HepG2 (cell line): ENCODE data around the gene ZDHHC16. TPM values are rescaled to one million over a fixed set of nuclear protein-coding genes. Genes with fewer than 3 reads are reported as not detected.

Source experiments
- CBFB ChIP-seq: sonication (generic); formaldehyde crosslinking; IDR thresholded peaks from 2 replicates; pipeline ENCODE4 v1.4.0; 2020; ENCODE audit warnings: missing genetic modification reagents
- CBX5 ChIP-seq: sonication (generic); formaldehyde crosslinking; IDR thresholded peaks from 2 replicates; pipeline ENCODE4 v1.4.0; 2020; ENCODE audit warnings: missing genetic modification reagents, borderline replicate concordance
- DMAP1 ChIP-seq: IDR thresholded peaks from 2 replicates; pipeline ENCODE4 v1.6.1; 2016
- SSRP1 ChIP-seq: IDR thresholded peaks from 2 replicates; pipeline ENCODE4 v1.6.1; 2016; ENCODE audit warnings: control low read depth
- TBX2 ChIP-seq: sonication (generic); formaldehyde crosslinking; IDR thresholded peaks from 2 replicates; pipeline ENCODE4 v1.5.0; 2020; ENCODE audit warnings: missing genetic modification reagents, mild to moderate bottlenecking, borderline replicate concordance
- TP53 ChIP-seq: sonication (generic); formaldehyde crosslinking; conservative IDR thresholded peaks from 2 replicates; pipeline ENCODE4 v1.4.0; 2020; ENCODE audit warnings: missing genetic modification reagents
- ZNF317 ChIP-seq: sonication (generic); formaldehyde crosslinking; IDR thresholded peaks from 2 replicates; pipeline ENCODE4 v1.5.0; 2020; ENCODE audit warnings: mild to moderate bottlenecking, missing genetic modification reagents
- ZNF367 ChIP-seq: sonication (generic); formaldehyde crosslinking; IDR thresholded peaks from 2 replicates; pipeline ENCODE4 v1.4.0; 2020; ENCODE audit warnings: missing genetic modification reagents, borderline replicate concordance
- ZNF382 ChIP-seq: sonication (generic); formaldehyde crosslinking; IDR thresholded peaks from 2 replicates; pipeline ENCODE4 v1.5.0; 2020; ENCODE audit warnings: missing genetic modification reagents, mild to moderate bottlenecking, borderline replicate concordance
- ZNF598 ChIP-seq: sonication (generic); formaldehyde crosslinking; IDR thresholded peaks from 2 replicates; pipeline ENCODE4 v1.5.1; 2020; ENCODE audit warnings: mild to moderate bottlenecking, missing genetic modification reagents, borderline replicate concordance
- polyA plus RNA-seq, 8 experiments: library from polyadenylated mRNA; depleted of rRNA in 3 of 8; stranded (reverse) in 7 of 8; unstranded in 1 of 8; fragments of >200 nt; fragmentation: Illumina TruSeq in 4 of 8; extraction: Trizol in 4 of 8; gene quantifications; 2 replicates each; pipeline versions ENCODE4 v1.2.1 to v1.2.3, GENCODE V29; 2011 to 2016; ENCODE audit warnings: low read depth in 4 of 8, missing spikeins in 1 of 8, mixed read lengths in 1 of 8; ENCODE audit not compliant: insufficient read depth in 1 of 8
- total RNA-seq, 5 experiments: library from RNA; depleted of rRNA; stranded (reverse); fragments of >200 nt; fragmentation: Illumina TruSeq; extraction: Trizol; gene quantifications; 2 replicates each; pipeline ENCODE4 v1.2.3, GENCODE V29; 2016; ENCODE audit warnings: low read depth in 1 of 5
- TF ChIP-seq, protein P1 (sequence below): sonication (generic); formaldehyde crosslinking; IDR thresholded peaks from 2 replicates; pipeline ENCODE4 v1.9.0; 2022; ENCODE audit warnings: missing genetic modification reagents, mild to moderate bottlenecking, borderline replicate concordance
- TF ChIP-seq, protein P2 (sequence below): IDR thresholded peaks from 2 replicates; pipeline ENCODE4 v1.6.1; 2016; ENCODE audit warnings: missing compliant biosample characterization, missing genetic modification reagents, borderline replicate concordance
- TF ChIP-seq, protein P3 (sequence below): IDR thresholded peaks from 2 replicates; pipeline ENCODE4 v1.6.1; 2016; ENCODE audit warnings: low read depth, control low read depth
- TF ChIP-seq, protein P4 (sequence below): sonication (generic); formaldehyde crosslinking; IDR thresholded peaks from 2 replicates; pipeline ENCODE4 v1.5.0; 2020; ENCODE audit warnings: missing genetic modification reagents, mild to moderate bottlenecking, borderline replicate concordance

ZDHHC16 gene
- total and polyA plus RNA-seq, 2 of the 13 experiments (the other 11 are each of a cell fraction or from before 2014, with no cell fraction given): 40.8 to 41.8 TPM

DNA sequence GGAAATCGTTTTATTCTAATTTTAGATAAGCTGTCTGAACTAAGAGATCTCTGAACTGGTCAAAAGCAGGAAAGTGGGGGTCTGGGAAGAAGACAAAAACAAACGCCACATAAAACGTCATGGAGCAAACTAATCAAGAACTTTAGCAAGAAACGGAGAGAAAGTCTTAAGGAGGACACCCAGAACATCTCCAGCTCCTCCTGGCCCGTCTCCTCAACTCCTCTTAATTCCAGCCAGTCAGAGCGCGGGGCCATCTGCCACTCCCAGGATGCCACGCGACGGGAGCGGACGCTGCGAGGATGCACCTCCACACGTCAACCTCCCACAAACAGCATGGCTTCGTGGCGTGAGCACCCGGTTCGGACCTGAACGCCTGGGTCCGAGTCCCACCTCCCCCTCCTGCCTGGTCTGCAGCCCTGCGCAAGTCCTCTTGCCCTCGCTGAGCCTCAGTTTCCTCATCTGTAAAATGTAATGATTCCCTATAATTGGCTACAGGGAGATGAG, 51.6 kb downstream of the ZDHHC16 start (continued):
- TF ChIP-seq, protein P1, sequence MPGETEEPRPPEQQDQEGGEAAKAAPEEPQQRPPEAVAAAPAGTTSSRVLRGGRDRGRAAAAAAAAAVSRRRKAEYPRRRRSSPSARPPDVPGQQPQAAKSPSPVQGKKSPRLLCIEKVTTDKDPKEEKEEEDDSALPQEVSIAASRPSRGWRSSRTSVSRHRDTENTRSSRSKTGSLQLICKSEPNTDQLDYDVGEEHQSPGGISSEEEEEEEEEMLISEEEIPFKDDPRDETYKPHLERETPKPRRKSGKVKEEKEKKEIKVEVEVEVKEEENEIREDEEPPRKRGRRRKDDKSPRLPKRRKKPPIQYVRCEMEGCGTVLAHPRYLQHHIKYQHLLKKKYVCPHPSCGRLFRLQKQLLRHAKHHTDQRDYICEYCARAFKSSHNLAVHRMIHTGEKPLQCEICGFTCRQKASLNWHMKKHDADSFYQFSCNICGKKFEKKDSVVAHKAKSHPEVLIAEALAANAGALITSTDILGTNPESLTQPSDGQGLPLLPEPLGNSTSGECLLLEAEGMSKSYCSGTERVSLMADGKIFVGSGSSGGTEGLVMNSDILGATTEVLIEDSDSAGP: peak; percentile 61; the same call in 1 of the 2 replicates
- TF ChIP-seq TP53: no peak
- TF ChIP-seq ZNF382 (CRISPR knock-in tag): no peak
- TF ChIP-seq, protein P2, sequence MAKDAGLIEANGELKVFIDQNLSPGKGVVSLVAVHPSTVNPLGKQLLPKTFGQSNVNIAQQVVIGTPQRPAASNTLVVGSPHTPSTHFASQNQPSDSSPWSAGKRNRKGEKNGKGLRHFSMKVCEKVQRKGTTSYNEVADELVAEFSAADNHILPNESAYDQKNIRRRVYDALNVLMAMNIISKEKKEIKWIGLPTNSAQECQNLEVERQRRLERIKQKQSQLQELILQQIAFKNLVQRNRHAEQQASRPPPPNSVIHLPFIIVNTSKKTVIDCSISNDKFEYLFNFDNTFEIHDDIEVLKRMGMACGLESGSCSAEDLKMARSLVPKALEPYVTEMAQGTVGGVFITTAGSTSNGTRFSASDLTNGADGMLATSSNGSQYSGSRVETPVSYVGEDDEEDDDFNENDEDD: peak; percentile 56; the same call in 1 of the 2 replicates
- TF ChIP-seq ZNF598: no peak
- TF ChIP-seq, protein P3, sequence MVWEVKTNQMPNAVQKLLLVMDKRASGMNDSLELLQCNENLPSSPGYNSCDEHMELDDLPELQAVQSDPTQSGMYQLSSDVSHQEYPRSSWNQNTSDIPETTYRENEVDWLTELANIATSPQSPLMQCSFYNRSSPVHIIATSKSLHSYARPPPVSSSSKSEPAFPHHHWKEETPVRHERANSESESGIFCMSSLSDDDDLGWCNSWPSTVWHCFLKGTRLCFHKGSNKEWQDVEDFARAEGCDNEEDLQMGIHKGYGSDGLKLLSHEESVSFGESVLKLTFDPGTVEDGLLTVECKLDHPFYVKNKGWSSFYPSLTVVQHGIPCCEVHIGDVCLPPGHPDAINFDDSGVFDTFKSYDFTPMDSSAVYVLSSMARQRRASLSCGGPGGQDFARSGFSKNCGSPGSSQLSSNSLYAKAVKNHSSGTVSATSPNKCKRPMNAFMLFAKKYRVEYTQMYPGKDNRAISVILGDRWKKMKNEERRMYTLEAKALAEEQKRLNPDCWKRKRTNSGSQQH (CRISPR knock-in tag): no peak; the same call in 1 of the 2 replicates
- peak; percentile 71 for TF ChIP-seq DMAP1 (CRISPR knock-in tag)
- TF ChIP-seq, protein P4, sequence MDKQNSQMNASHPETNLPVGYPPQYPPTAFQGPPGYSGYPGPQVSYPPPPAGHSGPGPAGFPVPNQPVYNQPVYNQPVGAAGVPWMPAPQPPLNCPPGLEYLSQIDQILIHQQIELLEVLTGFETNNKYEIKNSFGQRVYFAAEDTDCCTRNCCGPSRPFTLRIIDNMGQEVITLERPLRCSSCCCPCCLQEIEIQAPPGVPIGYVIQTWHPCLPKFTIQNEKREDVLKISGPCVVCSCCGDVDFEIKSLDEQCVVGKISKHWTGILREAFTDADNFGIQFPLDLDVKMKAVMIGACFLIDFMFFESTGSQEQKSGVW (CRISPR knock-in tag): no peak
- no peak for TF ChIP-seq SSRP1 (CRISPR knock-in tag)
- peak; percentile 70 for TF ChIP-seq ZNF317 (CRISPR knock-in tag)
- TF ChIP-seq ZNF367: 0 out of 2 replicates have a peak, but pooled peaks have one; percentile 29
- no peak for TF ChIP-seq TBX2 (CRISPR knock-in tag)
- no peak for TF ChIP-seq CBFB (CRISPR knock-in tag)
- TF ChIP-seq CBX5 (CRISPR knock-in tag): no peak
